HCT116 (cell line): ENCODE measurements around the gene KIAA1614. TPM values are rescaled to one million over a fixed set of nuclear protein-coding genes. Genes with fewer than 3 reads are reported as not detected.

Experiments
- ATAC-seq: fragments of 200-7000 bp; cut with Tn5 transposase; 2 replicates; pipeline ENCODE4 v1.9.1; 2020; ENCODE audit warnings: mild to moderate bottlenecking, moderate library complexity
- BruUV-seq: library from RNA; stranded (reverse); fragments of 400-500 nt; replicated peaks from 2 replicates; lab custom pipeline; 2021; lab: Mats Ljungman, UMichigan
- CTCF ChIA-PET: fragments of 300-600 bp; sonication (Branson Sonifier 250); formaldehyde crosslinking; loops from one replicate; lab custom pipeline; 2021; ENCODE audit warnings: antibody characterized with exemption; lab: Charles Lee
- POLR2A ChIA-PET: fragments of 300-600, 350-600 bp; sonication (Branson Sonifier 250); formaldehyde crosslinking; loops from one replicate; lab custom pipeline; 2021; ENCODE audit warnings: antibody characterized with exemption; lab: Charles Lee
- RAD21 ChIA-PET, 2 experiments: fragments of 300-600 bp; sonication (Branson Sonifier 250); formaldehyde crosslinking; loops; one replicate each; lab custom pipeline; 2023; ENCODE audit warnings: low total read pairs in 2 of 2; ENCODE audit not compliant: uncharacterized antibody in 2 of 2, unreplicated experiment in 2 of 2, low non-redundant PET in 1 of 2; lab: Charles Lee
- DNase-seq: peaks from one replicate; pipeline ENCODE4 v3.0.0-alpha.2; 2010; ENCODE audit warnings: low read depth, low spot score
- H2AFZ ChIP-seq: fragments of 200-600 bp; shearing (Covaris generic), sonication (generic); 2 replicates; pipeline ENCODE4 v1.6.1; 2017; ENCODE audit warnings: low read depth, mixed run types, mixed read lengths, antibody characterized with exemption, low read length; ENCODE audit not compliant: poor library complexity, severe bottlenecking
- H3K27ac ChIP-seq: 2 replicates; pipeline ENCODE4 v1.5.1; 2012; ENCODE audit warnings: low read depth, low read length
- H3K27me3 ChIP-seq: fragments of 200-600 bp; sonication (generic); 2 replicates; pipeline ENCODE4 v1.6.1; 2016; ENCODE audit warnings: mixed run types, low read length, mixed read lengths; ENCODE audit not compliant: insufficient read depth
- H3K36me3 ChIP-seq, 2 experiments: fragments of 200-500 bp in 1 of 2; fragments of 200-600 bp in 1 of 2; sonication (Bioruptor generic) in 1 of 2; sonication (generic) in 1 of 2; 2 replicates each; pipeline versions ENCODE4 v1.5.1 to v1.6.1; 2014 to 2016; ENCODE audit warnings: low read length in 2 of 2, inconsistent platforms in 1 of 2, mixed read lengths in 1 of 2, mixed run types in 1 of 2; ENCODE audit not compliant: insufficient read depth in 2 of 2, control insufficient read depth in 1 of 2
- H3K4me1 ChIP-seq, 2 experiments: fragments of 200-600 bp in 1 of 2; sonication (generic) in 1 of 2; 2 replicates each; pipeline versions ENCODE4 v1.5.1 to v1.6.1; 2012 to 2017; ENCODE audit warnings: low read length in 2 of 2, inconsistent platforms in 1 of 2, mild to moderate bottlenecking in 1 of 2, mixed read lengths in 1 of 2, mixed run types in 1 of 2, moderate library complexity in 1 of 2; ENCODE audit not compliant: insufficient read depth in 2 of 2, control insufficient read depth in 1 of 2
- H3K4me2 ChIP-seq: fragments of 200-600 bp; sonication (generic); 2 replicates; pipeline ENCODE4 v1.6.1; 2017; ENCODE audit warnings: mixed run types, low read length, mixed read lengths
- H3K4me3 ChIP-seq, 2 experiments: fragments of 200-600 bp in 1 of 2; sonication (generic) in 1 of 2; replicated peaks in 1 of 2; 2 replicates each; pipeline ENCODE4 v1.5.1; 2011 to 2016; ENCODE audit warnings: low read length in 2 of 2, control low read depth in 1 of 2, low read depth in 1 of 2, mild to moderate bottlenecking in 1 of 2, mixed read lengths in 1 of 2, mixed run types in 1 of 2
- H3K79me2 ChIP-seq: fragments of 200-600 bp; sonication (generic); 2 replicates; pipeline ENCODE4 v1.6.1; 2017; ENCODE audit warnings: mild to moderate bottlenecking, mixed run types, low read length, moderate library complexity, mixed read lengths; ENCODE audit not compliant: insufficient read depth
- H3K9ac ChIP-seq: fragments of 200-600 bp; sonication (generic); 2 replicates; pipeline ENCODE4 v1.6.1; 2016; ENCODE audit warnings: low read length, mixed read lengths
- H3K9me2 ChIP-seq: fragments of 200-600 bp; sonication (generic), shearing (Covaris generic); 2 replicates; pipeline ENCODE4 v1.6.1; 2017; ENCODE audit warnings: mixed run types, mild to moderate bottlenecking, moderate library complexity; ENCODE audit not compliant: insufficient read depth
- H3K9me3 ChIP-seq, 2 experiments: fragments of 200-500 bp in 1 of 2; fragments of 200-600 bp in 1 of 2; sonication (Bioruptor generic) in 1 of 2; sonication (generic) in 1 of 2; 2 replicates each; pipeline ENCODE4 v1.6.1; 2014 to 2017; ENCODE audit warnings: low read length in 2 of 2, mixed read lengths in 2 of 2, inconsistent platforms in 1 of 2, low read depth in 1 of 2, mild to moderate bottlenecking in 1 of 2, mixed run types in 1 of 2, moderate library complexity in 1 of 2; ENCODE audit not compliant: control insufficient read depth in 1 of 2, insufficient read depth in 1 of 2
- H4K20me1 ChIP-seq: fragments of 200-600 bp; sonication (generic), shearing (Covaris generic); 2 replicates; pipeline ENCODE4 v1.6.1; 2017; ENCODE audit warnings: mixed run types, mild to moderate bottlenecking, moderate library complexity; ENCODE audit not compliant: insufficient read depth
- ATF3 ChIP-seq: IDR thresholded peaks from 2 replicates; pipeline ENCODE4 v1.6.1; 2012
- CBX3 ChIP-seq: IDR thresholded peaks from 2 replicates; pipeline ENCODE4 v1.6.1; 2012; ENCODE audit warnings: low read depth
- CEBPB ChIP-seq: IDR thresholded peaks from 2 replicates; pipeline ENCODE4 v1.6.1; 2012; ENCODE audit warnings: low read depth
- CTCF ChIP-seq, 3 experiments: fragments of 200-600 bp in 1 of 3; sonication (generic) in 1 of 3; IDR thresholded peaks in 2 of 3; conservative IDR thresholded peaks in 1 of 3; 2 replicates each; pipeline ENCODE4 v1.5.1; 2012 to 2017; ENCODE audit warnings: low read depth in 2 of 3, low read length in 2 of 3, antibody characterized with exemption in 1 of 3, borderline replicate concordance in 1 of 3, control low read depth in 1 of 3, mild to moderate bottlenecking in 1 of 3, mixed read lengths in 1 of 3, mixed run types in 1 of 3, moderate library complexity in 1 of 3; ENCODE audit not compliant: insufficient read depth in 1 of 3
- EGR1 ChIP-seq: IDR thresholded peaks from 2 replicates; pipeline ENCODE4 v1.6.1; 2012; ENCODE audit warnings: low read depth
- ELF1 ChIP-seq: IDR thresholded peaks from 2 replicates; pipeline ENCODE4 v1.6.1; 2012; ENCODE audit warnings: low read depth, borderline replicate concordance
- EZH2 ChIP-seq: fragments of 200-600 bp; sonication (generic); IDR thresholded peaks from 2 replicates; pipeline ENCODE4 v1.6.1; 2017; ENCODE audit warnings: antibody characterized with exemption, mixed run types
- EZH2phosphoT487 ChIP-seq: fragments of 200-600 bp; IDR thresholded peaks from 2 replicates; pipeline ENCODE4 v1.6.1; 2018; ENCODE audit warnings: antibody characterized with exemption, borderline replicate concordance
- FOSL1 ChIP-seq: IDR thresholded peaks from 2 replicates; pipeline ENCODE4 v1.6.1; 2012; ENCODE audit warnings: low read depth
- JUND ChIP-seq: IDR thresholded peaks from 2 replicates; pipeline ENCODE4 v1.6.1; 2012
- MAX ChIP-seq: IDR thresholded peaks from 2 replicates; pipeline ENCODE4 v1.6.1; 2012
- POLR2A ChIP-seq: IDR thresholded peaks from 2 replicates; pipeline ENCODE4 v1.7.0; 2011; ENCODE audit warnings: borderline replicate concordance; ENCODE audit not compliant: insufficient read depth, insufficient read length; ENCODE audit errors: extremely low read depth
- POLR2AphosphoS5 ChIP-seq: IDR thresholded peaks from 2 replicates; pipeline ENCODE4 v1.6.1; 2011; ENCODE audit warnings: mild to moderate bottlenecking, low read depth, low read length, moderate library complexity
- RAD21 ChIP-seq: IDR thresholded peaks from 2 replicates; pipeline ENCODE4 v1.6.1; 2012; ENCODE audit warnings: low read depth, mild to moderate bottlenecking
- SIN3A ChIP-seq: IDR thresholded peaks from 2 replicates; pipeline ENCODE4 v1.6.1; 2012; ENCODE audit warnings: low read depth
- TCF7L2 ChIP-seq: IDR thresholded peaks from 2 replicates; pipeline ENCODE4 v1.7.0; 2011; ENCODE audit warnings: borderline replicate concordance, inconsistent platforms; ENCODE audit not compliant: insufficient read depth, insufficient read length; ENCODE audit errors: extremely low read depth
- YY1 ChIP-seq: IDR thresholded peaks from 2 replicates; pipeline ENCODE4 v1.6.1; 2011; ENCODE audit warnings: low read length, low read depth, moderate library complexity, mild to moderate bottlenecking; ENCODE audit not compliant: insufficient replicate concordance; ENCODE audit errors: extremely low read depth
- ZBTB33 ChIP-seq: IDR thresholded peaks from 2 replicates; pipeline ENCODE4 v1.6.1; 2011; ENCODE audit warnings: mild to moderate bottlenecking, low read length, moderate library complexity; ENCODE audit not compliant: insufficient replicate concordance; ENCODE audit errors: extremely low read depth
- ZNF274 ChIP-seq: fragments of 200-500 bp; sonication (Bioruptor generic); IDR thresholded peaks from 2 replicates; pipeline ENCODE4 v1.6.1; 2014; ENCODE audit warnings: mild to moderate bottlenecking, low read depth, low read length, inconsistent platforms
- intact Hi-C: fragments of 100-400 bp; cut with micrococcal nuclease; formaldehyde crosslinking; loops from 2 replicates; pipeline ENCODE4 v1.10.0; 2022
- total RNA-seq: library from RNA; stranded (reverse); gene quantifications from one replicate; pipeline ENCODE4 v1.2.1, GENCODE V29; 2021; ENCODE audit not compliant: unreplicated experiment

KIAA1614 gene
- total RNA-seq, 1 experiment from 2014 or later = 0.25 TPM

- TF ChIP-seq CTCF (IDR thresholded peaks at IDR 0.05 in 2 of 3, conservative IDR thresholded peaks at IDR 0.05 in 1 of 3; ENCODE audit: borderline replicate concordance in 1 of 3, insufficient read depth in 1 of 3, low read depth in 2 of 3, low read length in 2 of 3) = no peak
- TF ChIP-seq EZH2 = no peak
- no peak for TF ChIP-seq CEBPB
- no peak for TF ChIP-seq FOSL1
- no peak for TF ChIP-seq EGR1
- no peak for TF ChIP-seq TCF7L2
Measured at GRCh38 chr1:180964056-180964455, 51.4 kb downstream of the KIAA1614 start (continued).

DNA sequence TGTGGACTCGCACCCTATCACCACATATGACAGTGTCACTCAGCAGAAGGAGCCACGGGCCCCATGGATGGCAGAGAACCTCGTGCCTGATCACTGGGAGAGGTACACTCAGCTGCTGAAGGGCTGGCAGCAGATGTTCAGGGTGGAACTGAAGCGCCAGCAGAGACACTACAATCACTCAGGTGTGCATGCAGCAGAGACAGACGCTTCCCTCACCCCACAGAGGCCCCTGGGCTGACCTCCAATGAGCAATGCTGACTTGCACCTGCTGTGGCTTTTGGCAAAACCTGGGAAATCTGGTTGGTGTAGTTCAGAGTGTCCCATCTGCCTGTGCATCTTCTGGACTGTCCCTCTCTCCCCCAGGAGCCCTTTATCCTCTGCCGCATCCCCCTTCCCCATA lies 51.9 kb downstream of the KIAA1614 start:
- Histone ChIP-seq H3K9ac (no peak overlapping the region), H4K20me1 (no peaks in the 10 kb centered on the region), H3K4me2 (no peak overlapping the region), H3K4me1 (no peaks in the 10 kb centered on the region), H3K79me2 (no peaks in the 10 kb centered on the region), H3K4me3 (no peak overlapping the region), H3K9me3 (no peaks in the 10 kb centered on the region), H3K9me2 (no peaks in the 10 kb centered on the region), H2AFZ (no peak overlapping the region), H3K27ac (no peak overlapping the region), H3K36me3 (no peaks in the 10 kb centered on the region), H3K27me3 (no peaks in the 10 kb centered on the region)
- DNase-seq (no peak), ATAC-seq (no peak)
- intact Hi-C loops = no loop called here
- ChIA-PET CTCF (no interaction called here), RAD21 (no interaction called here), POLR2A (no interaction called here)
- BruUV-seq = no TSS peak
- TF ChIP-seq MAX (no peak), ELF1 (no peak), CTCF (IDR thresholded peaks at IDR 0.05 in 2 of 3, conservative IDR thresholded peaks at IDR 0.05 in 1 of 3; ENCODE audit: borderline replicate concordance in 1 of 3, insufficient read depth in 1 of 3, low read depth in 2 of 3, low read length in 2 of 3) (no peak), TCF7L2 (no peak), EZH2phosphoT487 (no peak), RAD21 (no peak), ATF3 (no peak), ZBTB33 (no peak), FOSL1 (no peak), CBX3 (no peak), POLR2AphosphoS5 (no peak), SIN3A (no peak), ZNF274 (no peak), YY1 (no peak), POLR2A (no peak), JUND (no peak)
